GM23248 (cell line): ENCODE results near the gene MPPED1. TPM values are rescaled to one million over a fixed set of nuclear protein-coding genes. Genes with fewer than 3 reads are reported as not detected.

Source experiments
- DNase-seq: peaks from one replicate; pipeline ENCODE4 v3.0.0-alpha.2; 2015
- H2AFZ ChIP-seq: fragments of 200-600 bp; sonication (generic); 2 replicates; pipeline ENCODE4 v1.6.1; 2016; ENCODE audit warnings: antibody characterized with exemption
- H3F3A ChIP-seq: fragments of 200-600 bp; sonication (generic); 2 replicates; pipeline ENCODE4 v1.6.1; 2016; ENCODE audit warnings: mild to moderate bottlenecking, antibody characterized with exemption, mixed run types; ENCODE audit not compliant: insufficient read depth
- H3K27ac ChIP-seq: fragments of 200-600 bp; sonication (generic); 2 replicates; pipeline ENCODE4 v1.5.1; 2016; ENCODE audit warnings: mild to moderate bottlenecking
- H3K27me3 ChIP-seq: fragments of 200-600 bp; sonication (generic); replicated peaks from 2 replicates; pipeline ENCODE4 v1.6.1; 2016; ENCODE audit warnings: mild to moderate bottlenecking; ENCODE audit not compliant: insufficient read depth
- H3K36me3 ChIP-seq: fragments of 200-600 bp; sonication (generic); 2 replicates; pipeline ENCODE4 v1.6.1; 2016; ENCODE audit warnings: low read depth, mild to moderate bottlenecking
- H3K4me1 ChIP-seq: fragments of 200-600 bp; sonication (generic); 2 replicates; pipeline ENCODE4 v1.6.1; 2016; ENCODE audit warnings: mild to moderate bottlenecking; ENCODE audit not compliant: insufficient read depth
- H3K4me2 ChIP-seq: fragments of 200-600 bp; sonication (generic); one replicate; pipeline ENCODE4 v1.6.1; 2016; ENCODE audit warnings: mild to moderate bottlenecking; ENCODE audit not compliant: unreplicated experiment
- H3K4me3 ChIP-seq: fragments of 200-600 bp; sonication (generic); 2 replicates; pipeline ENCODE4 v1.5.1; 2016; ENCODE audit warnings: mild to moderate bottlenecking
- H3K79me2 ChIP-seq: fragments of 200-600 bp; sonication (generic); 2 replicates; pipeline ENCODE4 v1.6.1; 2016; ENCODE audit warnings: mild to moderate bottlenecking; ENCODE audit not compliant: insufficient read depth
- H3K9ac ChIP-seq: fragments of 200-600 bp; sonication (generic); 2 replicates; pipeline ENCODE4 v1.6.1; 2016; ENCODE audit warnings: mild to moderate bottlenecking
- H3K9me2 ChIP-seq: fragments of 200-600 bp; sonication (generic); 2 replicates; pipeline ENCODE4 v1.6.1; 2016; ENCODE audit warnings: mixed run types, mild to moderate bottlenecking, moderate library complexity; ENCODE audit not compliant: insufficient read depth
- H3K9me3 ChIP-seq: fragments of 200-600 bp; sonication (generic); one replicate; pipeline ENCODE4 v1.6.1; 2017; ENCODE audit warnings: low read depth
- H4K20me1 ChIP-seq: fragments of 200-600 bp; sonication (generic); 2 replicates; pipeline ENCODE4 v1.6.0; 2016; ENCODE audit not compliant: insufficient read depth
- EZH2 ChIP-seq: fragments of 200-600 bp; sonication (generic); IDR thresholded peaks from 2 replicates; pipeline ENCODE4 v1.6.1; 2018; ENCODE audit warnings: antibody characterized with exemption, mild to moderate bottlenecking; ENCODE audit not compliant: insufficient read depth, poor library complexity, severe bottlenecking
- EZH2phosphoT487 ChIP-seq: fragments of 200-600 bp; sonication (generic); IDR thresholded peaks from 2 replicates; pipeline ENCODE4 v1.6.1; 2018; ENCODE audit warnings: antibody characterized with exemption, moderate library complexity, mild to moderate bottlenecking, low read depth; ENCODE audit not compliant: insufficient read depth
- WGBS, 2 experiments: methylation state at CpG; one replicate each; pipeline ENCODE4 v1.1.6; 2015 to 2017; ENCODE audit warnings: low lambda C conversion rate in 2 of 2, low coverage in 1 of 2; ENCODE audit errors: missing lambda C conversion rate in 2 of 2; 5-methylcytosine and 5-hydroxymethylcytosine counted together
- in situ Hi-C: fragments of 300-500 bp; cut with MboI; formaldehyde crosslinking; loops from 2 replicates; pipeline ENCODE4 v1.15.0; 2020
- polyA plus RNA-seq: library from polyadenylated mRNA; unstranded; fragments of >200 nt; fragmentation: Nextera tagmentation; extraction: Ambion mirVana; gene quantifications from 2 replicates; pipeline ENCODE4 v1.2.1, GENCODE V29; 2016
- total RNA-seq: library from RNA; depleted of rRNA; stranded (reverse); fragments of >200 nt; shearing (Covaris generic); gene quantifications from 2 replicates; pipeline ENCODE4 v1.2.3, GENCODE V29; 2014

Gene MPPED1
- total and polyA plus RNA-seq, 2 experiments from 2014 or later: not detected

GRCh38 chr22:43470941-43471585, 59.2 kb downstream of the MPPED1 start:
- Histone ChIP-seq H3K9ac (no peak overlapping the region), H3K79me2 (no peaks in the 10 kb centered on the region), H3K4me3 (no peak overlapping the region), H3K9me2 (no peaks in the 10 kb centered on the region), H4K20me1 (no peaks in the 10 kb centered on the region), H3K27me3 (no peaks in the 10 kb centered on the region; the same call in 1 of the 2 replicates), H3K4me2 (no peak overlapping the region), H3K4me1 (no peaks in the 10 kb centered on the region), H3K36me3 (no peaks in the 10 kb centered on the region), H3F3A (no peaks in the 10 kb centered on the region), H3K9me3 (no peaks in the 10 kb centered on the region), H3K27ac (no peak overlapping the region), H2AFZ (no peak overlapping the region)
- in situ Hi-C loops: no loop called here
- WGBS, 2 experiments: 42 to 48% methylated on average over 9 to 10 of the region's 10 CpGs
- DNase-seq: no peak
- TF ChIP-seq EZH2phosphoT487: no peak
- TF ChIP-seq EZH2: no peak

- no peak for DNase-seq
- Histone ChIP-seq H3K4me2 (no peak overlapping the region), H3K79me2 (no peaks in the 10 kb centered on the region), H3K36me3 (no peaks in the 10 kb centered on the region), H3K27me3 (no peaks in the 10 kb centered on the region), H3K27ac (no peak overlapping the region), H4K20me1 (no peaks in the 10 kb centered on the region), H3K9ac (no peak overlapping the region), H3K4me1 (no peaks in the 10 kb centered on the region), H3F3A (no peaks in the 10 kb centered on the region), H3K9me3 (no peaks in the 10 kb centered on the region), H2AFZ (no peak overlapping the region), H3K9me2 (no peaks in the 10 kb centered on the region), H3K4me3 (no peak overlapping the region)
- in situ Hi-C loops: no loop called here
- 29 to 32% methylated on average over 11 of the region's 11 CpGs for WGBS, 2 experiments
- TF ChIP-seq EZH2 (no peak), EZH2phosphoT487 (no peak)
These were observed 59.9 kb downstream of the MPPED1 start for GRCh38 chr22:43471606-43472135.

GRCh38 chr22:43473031-43473430, 61.2 kb downstream of the MPPED1 start:
- no peaks in the 10 kb centered on the region for H3K9me3 ChIP-seq
- H3K27me3 ChIP-seq: no peaks in the 10 kb centered on the region
- H3K9ac ChIP-seq: no peak overlapping the region
- no peak for DNase-seq
- H3K4me1 ChIP-seq: no peaks in the 10 kb centered on the region
- H2AFZ ChIP-seq: no peak overlapping the region
- H3K9me2 ChIP-seq: no peaks in the 10 kb centered on the region
- WGBS, 2 experiments: 18 to 19% methylated on average over 8 of the region's 8 CpGs
- no peaks in the 10 kb centered on the region for H4K20me1 ChIP-seq
- H3K79me2 ChIP-seq: no peaks in the 10 kb centered on the region
- H3F3A ChIP-seq: no peaks in the 10 kb centered on the region
- no peak overlapping the region for H3K4me3 ChIP-seq
- no peak for TF ChIP-seq EZH2phosphoT487
- TF ChIP-seq EZH2: no peak
- in situ Hi-C loops: no loop called here
- H3K36me3 ChIP-seq: no peaks in the 10 kb centered on the region
- no peak overlapping the region for H3K4me2 ChIP-seq
- no peak overlapping the region for H3K27ac ChIP-seq

- 36 to 44% methylated on average over 9 of the region's 9 CpGs for WGBS, 2 experiments
- no peaks in the 10 kb centered on the region for H3F3A ChIP-seq
- no peak overlapping the region for H2AFZ ChIP-seq
- H3K9ac ChIP-seq: no peak overlapping the region
- no peak for DNase-seq
- no peaks in the 10 kb centered on the region for H3K4me1 ChIP-seq
- no peaks in the 10 kb centered on the region for H3K9me3 ChIP-seq
- H3K27ac ChIP-seq: no peak overlapping the region
- in situ Hi-C loops: no loop called here
- no peaks in the 10 kb centered on the region for H3K79me2 ChIP-seq
- H3K9me2 ChIP-seq: no peaks in the 10 kb centered on the region
- no peaks in the 10 kb centered on the region for H3K27me3 ChIP-seq
- H3K36me3 ChIP-seq: no peaks in the 10 kb centered on the region
- TF ChIP-seq EZH2 (no peak), EZH2phosphoT487 (no peak)
- no peaks in the 10 kb centered on the region for H4K20me1 ChIP-seq
- no peak overlapping the region for H3K4me2 ChIP-seq
- no peak overlapping the region for H3K4me3 ChIP-seq
These were observed 61.6 kb downstream of the MPPED1 start for GRCh38 chr22:43473441-43473840.
